C4-2B (cell line): Measurements from ENCODE around the gene ZNF644.

Experiments used
- H3K27ac ChIP-seq: fragments of 450-650 bp; 2 replicates; pipeline ENCODE4 v1.5.1; 2017
- CTCF ChIP-seq: fragments of 450-650 bp; conservative IDR thresholded peaks from 2 replicates; pipeline ENCODE4 v1.5.1; 2017; ENCODE audit warnings: mild to moderate bottlenecking
- ZFX ChIP-seq: fragments of 450-650 bp; IDR thresholded peaks from 2 replicates; pipeline ENCODE4 v1.6.1; 2017

Gene ZNF644

GRCh38 chr1:91031081-91031480, 9.2 kb upstream of the ZNF644 start:
- TF ChIP-seq ZFX (no peak), CTCF (no peak)
- no peak overlapping the region for H3K27ac ChIP-seq

DNA sequence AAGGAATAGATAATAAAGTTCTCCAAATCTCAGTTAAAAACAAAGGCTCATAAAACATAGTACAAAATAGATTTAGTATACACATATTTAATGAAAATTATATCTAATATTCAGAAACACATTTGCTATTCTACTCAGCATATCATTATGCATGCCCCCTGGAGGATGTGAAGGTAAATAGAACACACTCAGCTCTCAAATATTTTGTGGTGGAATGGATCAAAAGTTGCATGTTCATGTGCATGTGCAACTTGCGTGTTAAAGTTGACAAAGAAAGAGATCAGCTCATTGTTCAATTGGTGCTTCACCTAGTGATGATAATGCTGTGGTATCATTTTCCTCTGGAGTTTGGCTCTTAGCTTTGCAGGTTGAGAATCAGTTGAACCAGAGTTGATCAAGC, 4.9 kb upstream of the ZNF644 start:
- no peak overlapping the region for H3K27ac ChIP-seq
- no peak for TF ChIP-seq ZFX
- peak; percentile 44 for TF ChIP-seq CTCF

DNA sequence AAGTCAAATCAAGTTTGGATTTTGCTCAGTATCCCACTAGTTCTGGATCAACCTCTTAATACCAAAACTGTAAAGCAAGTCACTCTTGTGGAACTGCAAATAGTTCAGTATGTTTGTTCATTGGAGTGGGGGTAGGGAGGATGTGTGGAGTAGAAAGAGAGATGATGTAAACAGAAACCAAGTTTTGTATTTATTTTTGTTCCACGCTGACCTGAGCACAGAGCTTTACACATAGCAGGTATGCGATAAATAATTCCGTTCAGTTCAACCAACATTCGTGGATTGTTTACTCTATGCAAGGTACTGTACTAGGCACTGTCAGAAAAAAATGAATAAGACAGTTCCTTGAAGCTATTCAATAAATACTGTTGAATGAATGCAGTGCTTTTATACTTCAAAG, 4.5 kb upstream of the ZNF644 start:
- no peak overlapping the region for H3K27ac ChIP-seq
- TF ChIP-seq CTCF (no peak), ZFX (no peak)

DNA sequence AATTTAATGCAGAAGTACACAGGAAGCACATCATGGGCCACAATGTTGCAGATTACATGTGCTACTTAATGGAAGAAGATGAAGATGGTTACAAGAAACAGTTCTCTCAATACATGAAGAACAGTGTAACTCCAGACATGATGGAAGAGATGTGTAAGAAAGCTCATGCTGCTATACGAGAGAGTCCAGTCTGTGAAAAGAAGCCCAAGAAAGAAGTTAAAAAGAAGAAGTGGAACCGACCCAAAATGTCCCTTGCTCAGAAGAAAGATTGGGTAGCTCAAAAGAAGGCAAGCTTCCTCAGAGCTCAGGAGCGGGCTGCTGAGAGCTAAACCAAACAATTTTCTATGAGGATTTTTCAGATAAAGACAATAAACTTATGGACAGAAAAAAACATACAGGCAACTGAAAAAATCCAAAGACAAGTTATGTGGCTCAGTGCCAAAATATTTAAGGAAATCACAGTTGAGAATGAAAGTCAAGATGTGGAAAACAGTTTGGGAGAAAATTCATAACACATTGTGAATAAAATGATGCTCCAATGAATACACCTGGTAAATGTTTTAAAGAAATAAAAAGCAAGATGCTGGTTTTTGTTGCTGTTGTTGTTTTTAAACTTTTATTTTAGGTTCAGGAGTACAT, 2.8 kb upstream of the ZNF644 start:
- H3K27ac ChIP-seq = no peak overlapping the region
- TF ChIP-seq ZFX = no peak

DNA sequence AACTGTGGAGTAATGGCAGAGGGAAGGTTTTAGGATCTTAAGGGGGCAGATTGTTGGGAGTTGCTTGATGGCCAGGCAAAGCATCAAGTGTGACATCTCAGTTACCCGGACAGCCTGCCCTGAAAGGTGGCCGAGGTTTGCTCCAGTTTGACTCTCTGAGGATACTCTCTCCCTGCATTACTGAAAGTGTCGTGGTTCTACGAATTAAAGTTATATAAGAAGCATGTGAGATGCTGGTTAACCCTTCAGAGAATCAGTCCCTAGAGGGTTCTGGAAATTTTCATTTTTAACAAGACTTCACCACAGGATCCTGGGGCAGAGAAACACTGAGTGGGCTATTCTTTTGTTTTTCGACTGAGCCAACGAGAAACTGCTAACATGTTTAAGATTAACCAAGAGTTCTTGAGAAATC, 689 bp upstream of the ZNF644 start:
- peak overlapping the region; percentile 97 for H3K27ac ChIP-seq
- TF ChIP-seq ZFX = no peak
- no peak for TF ChIP-seq CTCF

GRCh38 chr1:91020967-91021685, 709 bp downstream of the ZNF644 start:
- TF ChIP-seq CTCF = no peak
- no peak for TF ChIP-seq ZFX
- peak overlapping the region; percentile 97 for H3K27ac ChIP-seq

DNA sequence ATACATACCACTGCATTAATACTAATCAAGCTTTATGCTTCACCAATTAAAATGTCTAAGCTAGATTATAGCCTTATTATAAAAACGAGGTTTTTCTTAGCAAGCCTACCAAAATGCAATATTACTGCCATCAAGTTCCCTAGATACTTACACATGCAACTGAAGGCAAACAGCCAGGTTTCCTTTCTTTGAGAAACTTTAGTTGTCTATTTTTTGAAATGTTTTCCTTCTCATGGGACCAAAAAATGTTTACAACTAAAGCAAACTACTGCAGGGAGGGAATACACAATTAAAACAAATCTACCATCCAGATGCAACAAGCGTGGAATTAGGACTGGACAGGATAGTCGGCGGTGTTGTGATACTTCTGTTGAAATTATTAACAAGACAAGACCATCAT, 1.3 kb downstream of the ZNF644 start:
- no peak for TF ChIP-seq CTCF
- TF ChIP-seq ZFX = no peak
- no peak overlapping the region for H3K27ac ChIP-seq

DNA sequence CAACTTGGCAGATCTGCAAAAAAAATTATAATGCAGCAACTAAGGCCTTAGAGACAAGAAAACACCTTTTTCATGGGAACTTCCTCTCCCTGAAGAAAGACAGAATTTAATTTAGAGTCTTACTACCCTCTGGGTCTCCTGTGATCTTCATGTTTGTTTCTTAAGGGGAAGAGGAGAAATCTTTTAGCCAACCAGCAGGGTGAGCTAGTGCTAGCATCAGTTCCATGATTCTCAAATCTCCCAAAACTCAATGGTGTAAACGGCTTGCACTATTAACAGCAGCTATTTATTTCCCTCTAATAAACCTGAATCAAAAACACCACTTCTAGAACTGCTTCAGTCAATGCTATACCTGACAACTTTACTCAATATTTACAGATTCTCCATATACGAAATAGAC, 3.8 kb downstream of the ZNF644 start:
- H3K27ac ChIP-seq = no peak overlapping the region
- no peak for TF ChIP-seq ZFX
- peak; percentile 49 for TF ChIP-seq CTCF
